ENCODE results near the gene STH.

- TF ChIP-seq, protein P1, sequence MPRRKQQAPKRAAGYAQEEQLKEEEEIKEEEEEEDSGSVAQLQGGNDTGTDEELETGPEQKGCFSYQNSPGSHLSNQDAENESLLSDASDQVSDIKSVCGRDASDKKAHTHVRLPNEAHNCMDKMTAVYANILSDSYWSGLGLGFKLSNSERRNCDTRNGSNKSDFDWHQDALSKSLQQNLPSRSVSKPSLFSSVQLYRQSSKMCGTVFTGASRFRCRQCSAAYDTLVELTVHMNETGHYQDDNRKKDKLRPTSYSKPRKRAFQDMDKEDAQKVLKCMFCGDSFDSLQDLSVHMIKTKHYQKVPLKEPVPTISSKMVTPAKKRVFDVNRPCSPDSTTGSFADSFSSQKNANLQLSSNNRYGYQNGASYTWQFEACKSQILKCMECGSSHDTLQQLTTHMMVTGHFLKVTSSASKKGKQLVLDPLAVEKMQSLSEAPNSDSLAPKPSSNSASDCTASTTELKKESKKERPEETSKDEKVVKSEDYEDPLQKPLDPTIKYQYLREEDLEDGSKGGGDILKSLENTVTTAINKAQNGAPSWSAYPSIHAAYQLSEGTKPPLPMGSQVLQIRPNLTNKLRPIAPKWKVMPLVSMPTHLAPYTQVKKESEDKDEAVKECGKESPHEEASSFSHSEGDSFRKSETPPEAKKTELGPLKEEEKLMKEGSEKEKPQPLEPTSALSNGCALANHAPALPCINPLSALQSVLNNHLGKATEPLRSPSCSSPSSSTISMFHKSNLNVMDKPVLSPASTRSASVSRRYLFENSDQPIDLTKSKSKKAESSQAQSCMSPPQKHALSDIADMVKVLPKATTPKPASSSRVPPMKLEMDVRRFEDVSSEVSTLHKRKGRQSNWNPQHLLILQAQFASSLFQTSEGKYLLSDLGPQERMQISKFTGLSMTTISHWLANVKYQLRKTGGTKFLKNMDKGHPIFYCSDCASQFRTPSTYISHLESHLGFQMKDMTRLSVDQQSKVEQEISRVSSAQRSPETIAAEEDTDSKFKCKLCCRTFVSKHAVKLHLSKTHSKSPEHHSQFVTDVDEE (CRISPR knock-in tag; IDR thresholded peaks at IDR 0.05) = no peak
- TF ChIP-seq GLIS3 (CRISPR knock-in tag; IDR thresholded peaks at IDR 0.05) = no peak
- TF ChIP-seq BACH2 (CRISPR knock-in tag; IDR thresholded peaks at IDR 0.05; ENCODE audit: borderline replicate concordance) = no peak
- TF ChIP-seq TCF4 (CRISPR knock-in tag; IDR thresholded peaks at IDR 0.05; ENCODE audit: borderline replicate concordance) = no peak
- TF ChIP-seq, protein P2, sequence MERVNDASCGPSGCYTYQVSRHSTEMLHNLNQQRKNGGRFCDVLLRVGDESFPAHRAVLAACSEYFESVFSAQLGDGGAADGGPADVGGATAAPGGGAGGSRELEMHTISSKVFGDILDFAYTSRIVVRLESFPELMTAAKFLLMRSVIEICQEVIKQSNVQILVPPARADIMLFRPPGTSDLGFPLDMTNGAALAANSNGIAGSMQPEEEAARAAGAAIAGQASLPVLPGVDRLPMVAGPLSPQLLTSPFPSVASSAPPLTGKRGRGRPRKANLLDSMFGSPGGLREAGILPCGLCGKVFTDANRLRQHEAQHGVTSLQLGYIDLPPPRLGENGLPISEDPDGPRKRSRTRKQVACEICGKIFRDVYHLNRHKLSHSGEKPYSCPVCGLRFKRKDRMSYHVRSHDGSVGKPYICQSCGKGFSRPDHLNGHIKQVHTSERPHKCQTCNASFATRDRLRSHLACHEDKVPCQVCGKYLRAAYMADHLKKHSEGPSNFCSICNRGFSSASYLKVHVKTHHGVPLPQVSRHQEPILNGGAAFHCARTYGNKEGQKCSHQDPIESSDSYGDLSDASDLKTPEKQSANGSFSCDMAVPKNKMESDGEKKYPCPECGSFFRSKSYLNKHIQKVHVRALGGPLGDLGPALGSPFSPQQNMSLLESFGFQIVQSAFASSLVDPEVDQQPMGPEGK (CRISPR knock-in tag; IDR thresholded peaks at IDR 0.05; ENCODE audit: borderline replicate concordance) = no peak
- TF ChIP-seq RARB (CRISPR knock-in tag; IDR thresholded peaks at IDR 0.05) = no peak
- TF ChIP-seq ZC3H10 (CRISPR knock-in tag; IDR thresholded peaks at IDR 0.05) = no peak
These were observed 23.3 kb upstream of the STH start for GRCh38 chr17:45975640-45976295.
